ENCODE results near the gene CXCR5.

The CXCR5 gene

GRCh38 chr11:118877487-118878162 is 6.1 kb upstream of the CXCR5 start:
- DNase-seq: no peak

- no peak for DNase-seq
Measured at GRCh38 chr11:118878163-118878563, 5.5 kb upstream of the CXCR5 start.

DNA sequence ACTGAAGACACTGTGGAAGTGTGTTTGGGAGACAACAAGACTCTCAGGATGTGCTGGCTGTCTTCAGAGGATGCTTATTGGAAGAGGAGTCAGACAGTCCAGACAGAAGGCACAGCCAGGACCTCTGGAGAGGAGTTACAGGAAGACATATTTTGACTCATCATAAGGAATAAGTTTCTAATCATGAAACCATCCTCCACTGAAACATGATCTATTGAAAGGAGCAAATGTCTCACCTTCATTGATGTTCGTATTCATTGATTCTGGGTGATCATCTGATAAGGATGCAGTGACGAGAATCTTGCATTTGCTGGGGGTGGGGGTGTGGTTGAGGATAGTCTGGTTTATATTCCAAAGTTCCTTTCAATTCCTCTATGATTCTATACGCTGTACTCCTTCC is 2.5 kb upstream of the CXCR5 start:
- no peak for DNase-seq

DNA sequence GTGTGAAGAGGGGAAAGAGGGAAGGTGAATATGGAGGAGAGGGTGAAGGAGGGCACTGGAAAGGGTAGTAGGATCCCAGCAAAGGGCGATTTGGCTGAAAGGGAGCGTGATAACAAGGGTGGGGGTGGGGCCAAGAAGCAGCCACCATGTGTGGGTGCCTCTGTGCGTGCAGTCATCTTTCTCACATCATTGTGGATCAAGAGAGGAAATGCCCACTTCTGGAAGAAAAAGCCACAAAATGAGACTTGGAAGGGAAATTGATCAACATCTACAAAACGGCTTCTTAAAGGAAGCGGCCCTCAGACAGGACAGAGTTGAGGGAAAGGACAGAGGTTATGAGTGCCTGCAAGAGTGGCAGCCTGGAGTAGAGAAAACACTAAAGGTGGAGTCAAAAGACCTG is 1.2 kb upstream of the CXCR5 start:
- DNase-seq: no peak

- DNase-seq: no peak
Measured at GRCh38 chr11:118883004-118883367, 706 bp upstream of the CXCR5 start.

GRCh38 chr11:118884875-118885274 is 1.2 kb downstream of the CXCR5 start:
- no peak for DNase-seq

- DNase-seq: no peak
Measured at GRCh38 chr11:118885319-118885718, 1.6 kb downstream of the CXCR5 start.

- DNase-seq: no peak
Measured at GRCh38 chr11:118885831-118886565, 2.3 kb downstream of the CXCR5 start.

- DNase-seq: no peak
Measured at GRCh38 chr11:118886681-118887111, 3.0 kb downstream of the CXCR5 start.

DNA sequence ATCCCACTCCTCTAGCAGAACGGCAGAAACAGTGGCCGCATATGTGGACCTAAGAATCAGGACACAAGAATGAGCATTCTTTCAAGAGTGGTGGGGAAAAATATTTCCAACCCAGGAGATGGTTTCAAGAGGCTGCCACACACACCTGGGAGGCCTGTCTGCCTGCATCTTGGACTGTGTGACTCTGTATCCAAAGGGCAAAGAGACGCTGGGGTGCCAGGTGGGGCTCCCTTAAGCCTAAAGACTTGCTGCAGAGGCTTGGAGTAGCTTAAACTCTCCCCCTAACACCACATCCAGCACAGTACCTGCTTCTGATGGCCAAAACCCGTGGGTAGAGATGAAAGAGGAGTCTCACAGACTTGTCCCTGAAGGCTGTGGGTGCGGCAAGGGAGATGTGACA is 3.5 kb downstream of the CXCR5 start:
- no peak for DNase-seq

- no peak for DNase-seq
Measured at GRCh38 chr11:118888398-118888797, 4.7 kb downstream of the CXCR5 start.

GRCh38 chr11:118889797-118890196 is 6.1 kb downstream of the CXCR5 start:
- no peak for DNase-seq

- DNase-seq: no peak
Measured at GRCh38 chr11:118892514-118892913, 8.8 kb downstream of the CXCR5 start.

DNA sequence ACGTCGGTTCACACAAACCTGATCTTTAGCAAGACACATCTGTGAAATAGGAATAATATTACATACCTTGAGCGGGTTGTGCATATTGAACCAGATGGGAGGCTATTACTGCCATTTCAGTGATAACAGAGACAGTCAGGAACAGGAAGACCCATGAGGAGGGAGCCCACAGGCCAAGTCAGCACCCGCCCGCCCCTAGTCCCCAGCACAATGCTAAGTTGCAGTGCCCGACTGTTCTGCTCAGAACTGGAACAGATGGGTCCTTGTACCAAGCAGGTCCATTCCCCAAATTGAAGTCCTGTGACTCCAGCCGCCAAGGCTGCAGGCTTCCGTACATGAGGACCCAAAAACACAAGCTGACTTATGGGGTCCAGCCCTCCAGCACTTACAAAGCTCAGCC is 9.3 kb downstream of the CXCR5 start:
- no peak for DNase-seq

- no peak for DNase-seq
Measured at GRCh38 chr11:118893662-118894061, 10.0 kb downstream of the CXCR5 start.

DNA sequence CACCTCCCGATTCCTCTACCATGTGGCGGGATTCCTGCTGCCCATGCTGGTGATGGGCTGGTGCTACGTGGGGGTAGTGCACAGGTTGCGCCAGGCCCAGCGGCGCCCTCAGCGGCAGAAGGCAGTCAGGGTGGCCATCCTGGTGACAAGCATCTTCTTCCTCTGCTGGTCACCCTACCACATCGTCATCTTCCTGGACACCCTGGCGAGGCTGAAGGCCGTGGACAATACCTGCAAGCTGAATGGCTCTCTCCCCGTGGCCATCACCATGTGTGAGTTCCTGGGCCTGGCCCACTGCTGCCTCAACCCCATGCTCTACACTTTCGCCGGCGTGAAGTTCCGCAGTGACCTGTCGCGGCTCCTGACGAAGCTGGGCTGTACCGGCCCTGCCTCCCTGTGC is 10.5 kb downstream of the CXCR5 start:
- DNase-seq: no peak

DNA sequence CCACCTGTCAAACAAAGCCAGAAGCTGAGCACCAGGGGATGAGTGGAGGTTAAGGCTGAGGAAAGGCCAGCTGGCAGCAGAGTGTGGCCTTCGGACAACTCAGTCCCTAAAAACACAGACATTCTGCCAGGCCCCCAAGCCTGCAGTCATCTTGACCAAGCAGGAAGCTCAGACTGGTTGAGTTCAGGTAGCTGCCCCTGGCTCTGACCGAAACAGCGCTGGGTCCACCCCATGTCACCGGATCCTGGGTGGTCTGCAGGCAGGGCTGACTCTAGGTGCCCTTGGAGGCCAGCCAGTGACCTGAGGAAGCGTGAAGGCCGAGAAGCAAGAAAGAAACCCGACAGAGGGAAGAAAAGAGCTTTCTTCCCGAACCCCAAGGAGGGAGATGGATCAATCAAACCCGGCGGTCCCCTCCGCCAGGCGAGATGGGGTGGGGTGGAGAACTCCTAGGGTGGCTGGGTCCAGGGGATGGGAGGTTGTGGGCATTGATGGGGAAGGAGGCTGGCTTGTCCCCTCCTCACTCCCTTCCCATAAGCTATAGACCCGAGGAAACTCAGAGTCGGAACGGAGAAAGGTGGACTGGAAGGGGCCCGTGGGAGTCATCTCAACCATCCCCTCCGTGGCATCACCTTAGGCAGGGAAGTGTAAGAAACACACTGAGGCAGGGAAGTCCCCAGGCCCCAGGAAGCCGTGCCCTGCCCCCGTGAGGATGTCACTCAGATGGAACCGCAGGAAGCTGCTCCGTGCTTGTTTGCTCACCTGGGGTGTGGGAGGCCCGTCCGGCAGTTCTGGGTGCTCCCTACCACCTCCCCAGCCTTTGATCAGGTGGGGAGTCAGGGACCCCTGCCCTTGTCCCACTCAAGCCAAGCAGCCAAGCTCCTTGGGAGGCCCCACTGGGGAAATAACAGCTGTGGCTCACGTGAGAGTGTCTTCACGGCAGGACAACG is 11.7 kb downstream of the CXCR5 start:
- no peak for DNase-seq

DNA sequence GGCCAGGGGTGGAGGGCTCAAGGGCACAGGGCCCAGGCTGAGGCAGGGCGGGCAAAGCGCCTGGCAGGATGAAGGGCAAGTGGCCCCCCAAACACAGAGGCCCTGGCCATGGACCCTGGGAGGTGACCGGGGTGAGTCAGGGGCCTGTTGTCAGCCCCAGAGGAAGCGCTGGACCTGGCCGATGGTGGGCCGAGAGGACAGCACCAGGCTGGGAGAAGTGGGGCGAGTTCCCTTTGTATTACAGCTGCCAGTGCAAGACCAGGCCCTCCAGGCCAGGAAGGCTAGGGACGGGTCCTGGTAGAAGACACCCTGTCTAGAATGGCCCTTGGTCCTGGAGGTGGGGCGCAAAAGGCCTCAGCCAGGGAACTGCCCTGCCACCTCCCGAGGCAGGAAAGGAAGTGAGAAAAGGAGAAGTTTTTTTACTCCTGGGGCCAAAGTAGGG is 12.8 kb downstream of the CXCR5 start:
- DNase-seq: no peak

DNA sequence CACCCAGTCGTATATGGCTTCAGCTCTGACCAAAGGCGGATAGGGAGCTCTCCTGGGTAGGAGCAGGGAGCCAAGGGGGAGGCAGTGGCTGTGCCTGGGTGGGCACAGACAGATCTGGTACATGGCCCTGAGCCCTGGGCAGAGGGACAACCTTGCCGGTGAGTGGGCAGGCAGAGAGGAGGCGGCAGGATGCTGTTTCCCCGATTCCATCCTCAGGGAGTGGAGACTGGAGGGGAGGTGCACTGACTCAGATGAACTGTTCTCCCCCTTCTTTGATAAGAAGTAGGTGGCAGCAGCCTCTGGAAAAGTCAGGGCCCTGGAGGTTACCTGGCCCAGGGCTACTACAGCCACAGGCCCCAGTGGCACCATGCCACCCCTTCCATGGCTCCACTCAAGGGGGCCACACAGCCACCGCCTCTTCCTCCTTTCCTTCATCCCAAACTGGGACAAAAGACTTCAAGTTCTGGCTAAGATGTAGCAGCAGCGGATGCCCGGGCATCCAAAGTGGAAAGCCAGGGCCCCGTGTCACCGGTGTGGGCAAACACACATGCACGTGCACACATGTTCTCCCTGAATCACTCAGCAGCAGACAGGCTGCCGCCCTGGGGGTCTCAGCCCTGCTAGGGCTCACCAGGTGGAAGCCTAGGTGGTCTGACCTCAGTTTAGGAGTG is 13.4 kb downstream of the CXCR5 start:
- no peak for DNase-seq

- no peak for DNase-seq
Measured at GRCh38 chr11:118897721-118898310, 14.1 kb downstream of the CXCR5 start.

DNA sequence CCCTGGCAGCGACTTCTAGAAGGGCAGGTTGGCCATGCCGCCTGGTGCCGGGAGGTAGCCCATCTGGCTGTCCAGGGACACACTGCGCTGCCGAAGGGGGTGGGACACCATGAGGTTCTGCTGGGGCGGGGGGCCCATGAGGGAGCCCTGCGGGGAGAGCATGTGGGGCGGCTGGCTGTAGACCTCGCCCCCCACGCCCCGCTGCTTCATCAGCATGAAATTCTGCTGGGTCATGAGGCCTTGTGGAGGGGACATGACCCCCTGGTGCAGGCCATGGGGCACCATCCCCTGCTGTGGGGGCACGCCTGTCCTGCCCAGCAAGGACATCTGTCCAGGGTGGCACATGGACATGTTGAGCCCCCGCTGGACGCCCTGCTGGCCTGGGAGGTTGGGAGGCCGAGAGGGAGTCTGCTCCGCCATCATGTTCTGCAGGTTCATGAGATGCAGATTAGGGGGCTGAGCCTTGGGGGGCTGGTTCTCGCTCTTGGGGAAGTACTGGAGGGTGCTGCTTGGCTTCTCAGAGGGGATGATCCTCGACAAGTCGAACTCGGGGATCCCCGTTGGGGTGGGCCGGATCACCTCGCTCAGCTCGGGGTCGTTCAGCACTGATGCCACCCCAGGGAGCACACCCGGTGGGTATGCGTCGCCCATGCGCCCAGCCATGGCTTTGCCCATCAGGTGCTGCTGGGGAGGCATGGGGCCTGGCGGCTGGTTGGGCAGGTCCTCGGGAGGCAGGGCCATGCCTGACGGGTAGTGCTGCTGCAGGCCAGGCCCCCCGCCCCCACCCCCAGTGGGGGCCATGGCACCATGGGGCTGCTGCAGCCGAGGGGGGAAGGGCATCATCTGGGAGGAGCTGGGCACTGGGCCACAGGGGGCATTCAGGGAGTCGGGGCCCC is 15.0 kb downstream of the CXCR5 start:
- DNase-seq: no peak

DNA sequence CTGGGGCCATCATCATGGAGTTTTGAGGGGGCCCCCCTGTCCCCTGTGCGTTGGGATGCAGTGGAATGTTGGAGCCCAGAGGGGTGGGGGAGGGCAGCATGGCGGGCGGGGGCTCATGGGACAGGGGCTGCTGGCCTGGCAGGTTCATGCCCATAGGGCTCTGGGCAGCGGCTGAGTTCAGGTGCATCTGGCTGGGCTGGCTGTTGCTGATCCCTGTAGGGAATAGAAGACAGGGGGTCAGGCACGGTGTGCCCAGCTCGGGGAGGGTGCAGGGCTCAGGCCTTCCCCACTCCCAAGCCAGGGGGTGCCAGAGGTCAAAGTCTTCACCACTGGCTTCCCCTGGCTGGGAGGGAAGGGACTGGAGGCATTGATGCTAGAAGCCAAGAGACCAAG is 15.6 kb downstream of the CXCR5 start:
- DNase-seq: no peak

All from SIG-M5 (cell line).